ENCODE results near the gene EP400.

DNA sequence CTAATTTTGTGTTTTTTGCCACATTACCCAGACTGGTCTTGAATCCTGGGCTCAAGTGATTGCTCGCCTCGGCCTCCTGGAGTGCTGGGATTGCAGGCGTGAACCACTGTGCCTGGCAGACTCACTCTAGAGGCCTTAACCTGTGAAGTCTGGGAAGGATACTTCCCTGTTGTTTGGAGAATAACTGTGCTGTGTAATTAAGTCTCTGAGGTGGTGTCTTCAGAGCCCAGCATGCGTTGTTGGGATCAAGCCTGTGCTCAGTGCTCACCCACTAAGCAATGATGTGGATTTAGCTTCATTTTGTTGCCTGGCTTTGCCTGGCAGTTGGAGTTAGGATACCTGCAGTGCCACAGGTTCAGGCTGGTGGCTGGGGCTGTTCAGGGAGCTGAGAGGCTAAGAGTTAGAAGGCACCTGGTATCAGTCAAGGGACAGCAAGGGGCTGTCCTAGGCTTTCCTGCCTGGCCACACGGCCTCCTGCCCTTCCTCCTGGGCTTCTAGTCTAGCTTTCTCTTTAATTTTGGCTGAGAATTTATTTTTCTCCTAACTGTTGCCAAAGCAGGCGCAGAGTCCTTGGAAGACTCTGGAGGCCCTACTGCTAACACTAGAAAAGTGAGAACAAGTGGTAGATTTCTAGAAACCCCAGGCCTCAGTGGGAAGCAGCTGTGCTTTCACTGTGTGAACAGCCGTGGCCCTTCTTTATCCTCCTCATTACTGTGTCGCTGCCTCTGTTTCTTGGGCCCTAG lies 38.5 kb downstream of the EP400 start:
- TF ChIP-seq PHF8 (CRISPR knock-in tag; IDR thresholded peaks at IDR 0.05) (no peak), KDM5A (IDR thresholded peaks at IDR 0.05; ENCODE audit: borderline replicate concordance, low read length) (no peak), GABPA (IDR thresholded peaks at IDR 0.05; ENCODE audit: low read depth, low read length) (no peak), GABPA (CRISPR knock-in tag; IDR thresholded peaks at IDR 0.05; ENCODE audit: low read depth) (no peak), EZH2 (conservative IDR thresholded peaks at IDR 0.05; ENCODE audit: low read depth, low read length) (no peak), ESRRA (CRISPR knock-in tag; IDR thresholded peaks at IDR 0.05; ENCODE audit: low read depth) (no peak), ELF4 (CRISPR knock-in tag; IDR thresholded peaks at IDR 0.05; ENCODE audit: borderline replicate concordance) (no peak), TGIF2 (CRISPR knock-in tag; IDR thresholded peaks at IDR 0.05) (no peak), NFE2 (CRISPR knock-in tag; IDR thresholded peaks at IDR 0.05) (no peak), ZNF816 (CRISPR knock-in tag; IDR thresholded peaks at IDR 0.05; ENCODE audit: borderline replicate concordance) (no peak), EEA1 (CRISPR knock-in tag; IDR thresholded peaks at IDR 0.05; ENCODE audit: borderline replicate concordance) (no peak)
- TF ChIP-seq, protein P1, sequence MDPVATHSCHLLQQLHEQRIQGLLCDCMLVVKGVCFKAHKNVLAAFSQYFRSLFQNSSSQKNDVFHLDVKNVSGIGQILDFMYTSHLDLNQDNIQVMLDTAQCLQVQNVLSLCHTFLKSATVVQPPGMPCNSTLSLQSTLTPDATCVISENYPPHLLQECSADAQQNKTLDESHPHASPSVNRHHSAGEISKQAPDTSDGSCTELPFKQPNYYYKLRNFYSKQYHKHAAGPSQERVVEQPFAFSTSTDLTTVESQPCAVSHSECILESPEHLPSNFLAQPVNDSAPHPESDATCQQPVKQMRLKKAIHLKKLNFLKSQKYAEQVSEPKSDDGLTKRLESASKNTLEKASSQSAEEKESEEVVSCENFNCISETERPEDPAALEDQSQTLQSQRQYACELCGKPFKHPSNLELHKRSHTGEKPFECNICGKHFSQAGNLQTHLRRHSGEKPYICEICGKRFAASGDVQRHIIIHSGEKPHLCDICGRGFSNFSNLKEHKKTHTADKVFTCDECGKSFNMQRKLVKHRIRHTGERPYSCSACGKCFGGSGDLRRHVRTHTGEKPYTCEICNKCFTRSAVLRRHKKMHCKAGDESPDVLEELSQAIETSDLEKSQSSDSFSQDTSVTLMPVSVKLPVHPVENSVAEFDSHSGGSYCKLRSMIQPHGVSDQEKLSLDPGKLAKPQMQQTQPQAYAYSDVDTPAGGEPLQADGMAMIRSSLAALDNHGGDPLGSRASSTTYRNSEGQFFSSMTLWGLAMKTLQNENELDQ (CRISPR knock-in tag; IDR thresholded peaks at IDR 0.05; ENCODE audit: borderline replicate concordance), result no peak
- TF ChIP-seq, protein P2, sequence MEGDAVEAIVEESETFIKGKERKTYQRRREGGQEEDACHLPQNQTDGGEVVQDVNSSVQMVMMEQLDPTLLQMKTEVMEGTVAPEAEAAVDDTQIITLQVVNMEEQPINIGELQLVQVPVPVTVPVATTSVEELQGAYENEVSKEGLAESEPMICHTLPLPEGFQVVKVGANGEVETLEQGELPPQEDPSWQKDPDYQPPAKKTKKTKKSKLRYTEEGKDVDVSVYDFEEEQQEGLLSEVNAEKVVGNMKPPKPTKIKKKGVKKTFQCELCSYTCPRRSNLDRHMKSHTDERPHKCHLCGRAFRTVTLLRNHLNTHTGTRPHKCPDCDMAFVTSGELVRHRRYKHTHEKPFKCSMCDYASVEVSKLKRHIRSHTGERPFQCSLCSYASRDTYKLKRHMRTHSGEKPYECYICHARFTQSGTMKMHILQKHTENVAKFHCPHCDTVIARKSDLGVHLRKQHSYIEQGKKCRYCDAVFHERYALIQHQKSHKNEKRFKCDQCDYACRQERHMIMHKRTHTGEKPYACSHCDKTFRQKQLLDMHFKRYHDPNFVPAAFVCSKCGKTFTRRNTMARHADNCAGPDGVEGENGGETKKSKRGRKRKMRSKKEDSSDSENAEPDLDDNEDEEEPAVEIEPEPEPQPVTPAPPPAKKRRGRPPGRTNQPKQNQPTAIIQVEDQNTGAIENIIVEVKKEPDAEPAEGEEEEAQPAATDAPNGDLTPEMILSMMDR (CRISPR knock-in tag; IDR thresholded peaks at IDR 0.05), result no peak
